ACC112 (cell line): ENCODE data around the gene NCAM1.

ENCODE experiments used
- H2AFZ ChIP-seq: fragments of 200-600 bp; sonication (generic); one replicate; pipeline ENCODE4 v1.6.0; 2017; ENCODE audit warnings: antibody characterized with exemption, low read length; ENCODE audit not compliant: unreplicated experiment
- H3K27ac ChIP-seq: fragments of 200-600 bp; sonication (generic); 2 replicates; pipeline ENCODE4 v1.5.1; 2014; ENCODE audit warnings: low read depth, mild to moderate bottlenecking, antibody characterized with exemption, low read length, moderate library complexity
- H3K27me3 ChIP-seq: fragments of 200-600 bp; sonication (generic); 2 replicates; pipeline ENCODE4 v1.6.1; 2014; ENCODE audit warnings: mild to moderate bottlenecking, antibody characterized with exemption, low read length, moderate library complexity, mixed read lengths; ENCODE audit not compliant: insufficient read depth
- H3K36me3 ChIP-seq: fragments of 200-600 bp; sonication (generic); 2 replicates; pipeline ENCODE4 v1.6.1; 2016; ENCODE audit warnings: mild to moderate bottlenecking, antibody characterized with exemption, low read length, moderate library complexity, mixed read lengths; ENCODE audit not compliant: insufficient read depth
- H3K4me1 ChIP-seq: fragments of 200-600 bp; sonication (generic); one replicate; pipeline ENCODE4 v1.6.1; 2016; ENCODE audit warnings: low read length, mixed read lengths; ENCODE audit not compliant: insufficient read depth, unreplicated experiment, control insufficient read depth
- H3K4me3 ChIP-seq: fragments of 200-600 bp; sonication (generic); 2 replicates; pipeline ENCODE4 v1.5.1; 2014; ENCODE audit warnings: mild to moderate bottlenecking, low read depth, low read length
- H3K79me2 ChIP-seq: fragments of 200-600 bp; sonication (generic); one replicate; pipeline ENCODE4 v1.6.0; 2016; ENCODE audit warnings: low read length; ENCODE audit not compliant: control insufficient read depth, unreplicated experiment, insufficient read depth

NCAM1 gene

GRCh38 chr11:113269636-113270035 is 308.4 kb downstream of the NCAM1 start:
- H3K79me2 ChIP-seq = no peaks in the 10 kb centered on the region
- no peak overlapping the region for H3K27ac ChIP-seq
- H3K36me3 ChIP-seq = no peaks in the 10 kb centered on the region
- H3K27me3 ChIP-seq = no peaks in the 10 kb centered on the region
- H3K4me3 ChIP-seq = no peak overlapping the region
- H2AFZ ChIP-seq = no peak overlapping the region
- H3K4me1 ChIP-seq = no peaks in the 10 kb centered on the region

- Histone ChIP-seq H3K4me3 (no peak overlapping the region), H3K79me2 (no peaks in the 10 kb centered on the region), H3K4me1 (no peaks in the 10 kb centered on the region), H3K27me3 (no peaks in the 10 kb centered on the region), H3K27ac (no peak overlapping the region), H2AFZ (no peak overlapping the region), H3K36me3 (no peaks in the 10 kb centered on the region)
Observed at GRCh38 chr11:113270080-113270479, 308.9 kb downstream of the NCAM1 start.

- Histone ChIP-seq H3K79me2 (no peaks in the 10 kb centered on the region), H3K27ac (no peak overlapping the region), H3K36me3 (no peaks in the 10 kb centered on the region), H2AFZ (no peak overlapping the region), H3K27me3 (no peaks in the 10 kb centered on the region), H3K4me3 (no peak overlapping the region), H3K4me1 (no peaks in the 10 kb centered on the region)
Observed at GRCh38 chr11:113271551-113272245, 310.5 kb downstream of the NCAM1 start.

GRCh38 chr11:113272281-113272680 is 311.1 kb downstream of the NCAM1 start:
- H3K27ac ChIP-seq = no peak overlapping the region
- no peak overlapping the region for H3K4me3 ChIP-seq
- no peaks in the 10 kb centered on the region for H3K79me2 ChIP-seq
- no peaks in the 10 kb centered on the region for H3K27me3 ChIP-seq
- H3K4me1 ChIP-seq = no peaks in the 10 kb centered on the region
- no peak overlapping the region for H2AFZ ChIP-seq
- no peaks in the 10 kb centered on the region for H3K36me3 ChIP-seq

- Histone ChIP-seq H3K4me3 (no peak overlapping the region), H3K27me3 (no peaks in the 10 kb centered on the region), H3K36me3 (no peaks in the 10 kb centered on the region), H3K4me1 (no peaks in the 10 kb centered on the region), H3K79me2 (no peaks in the 10 kb centered on the region), H3K27ac (no peak overlapping the region), H2AFZ (no peak overlapping the region)
Observed at GRCh38 chr11:113272927-113273615, 311.9 kb downstream of the NCAM1 start.

- Histone ChIP-seq H3K27ac (no peak overlapping the region), H3K4me1 (no peaks in the 10 kb centered on the region), H3K4me3 (no peak overlapping the region), H3K36me3 (no peaks in the 10 kb centered on the region), H3K27me3 (no peaks in the 10 kb centered on the region), H3K79me2 (no peaks in the 10 kb centered on the region), H2AFZ (no peak overlapping the region)
Observed at GRCh38 chr11:113273720-113274119, 312.5 kb downstream of the NCAM1 start.

GRCh38 chr11:113274713-113275582 is 313.7 kb downstream of the NCAM1 start:
- Histone ChIP-seq H3K36me3 (no peaks in the 10 kb centered on the region), H3K79me2 (no peaks in the 10 kb centered on the region), H3K4me3 (no peak overlapping the region), H3K27ac (no peak overlapping the region), H3K27me3 (no peaks in the 10 kb centered on the region), H2AFZ (no peak overlapping the region), H3K4me1 (no peaks in the 10 kb centered on the region)

- Histone ChIP-seq H3K79me2 (no peaks in the 10 kb centered on the region), H2AFZ (no peak overlapping the region), H3K27me3 (no peaks in the 10 kb centered on the region), H3K4me3 (no peak overlapping the region), H3K36me3 (no peaks in the 10 kb centered on the region), H3K27ac (no peak overlapping the region), H3K4me1 (no peaks in the 10 kb centered on the region)
Observed at GRCh38 chr11:113275602-113276001, 314.4 kb downstream of the NCAM1 start.

GRCh38 chr11:113276466-113276865 is 315.2 kb downstream of the NCAM1 start:
- Histone ChIP-seq H3K36me3 (no peaks in the 10 kb centered on the region), H2AFZ (no peak overlapping the region), H3K4me3 (no peak overlapping the region), H3K4me1 (no peaks in the 10 kb centered on the region), H3K27me3 (no peaks in the 10 kb centered on the region), H3K27ac (no peak overlapping the region), H3K79me2 (no peaks in the 10 kb centered on the region)

GRCh38 chr11:113277907-113278306 is 316.7 kb downstream of the NCAM1 start:
- Histone ChIP-seq H2AFZ (no peak overlapping the region), H3K4me3 (no peak overlapping the region), H3K79me2 (no peaks in the 10 kb centered on the region), H3K27me3 (no peaks in the 10 kb centered on the region), H3K4me1 (no peaks in the 10 kb centered on the region), H3K36me3 (no peaks in the 10 kb centered on the region), H3K27ac (no peak overlapping the region)
